Vagina (tissue), 2 donors: ENCODE results near the gene DEK. TPM values are rescaled to one million over a fixed set of nuclear protein-coding genes. Genes with fewer than 3 reads are reported as not detected.
A peak's percentile ranks its signal among the peaks of the same experiment; 100 is the strongest.

Experiments used
- DNase-seq, 2 donors: peaks; one replicate each; pipeline ENCODE4 v3.0.0-alpha.2; 2017; ENCODE audit errors: extremely low spot score in 2 of 2
- H3K27ac ChIP-seq: fragments of 200-600 bp; sonication (generic); one replicate; pipeline ENCODE4 v1.5.1; 2019
- H3K27me3 ChIP-seq: fragments of 200-600 bp; sonication (generic); one replicate; pipeline ENCODE4 v1.5.1; 2019
- H3K36me3 ChIP-seq, 2 donors: fragments of 200-600 bp; sonication (generic); one replicate each; pipeline ENCODE4 v1.5.1; 2017 to 2019
- H3K4me1 ChIP-seq: fragments of 200-600 bp; sonication (generic); one replicate; pipeline ENCODE4 v1.5.1; 2019
- H3K4me3 ChIP-seq, 2 donors: fragments of 200-600 bp; sonication (generic); 1 replicate in 1 of 2; 2 replicates in 1 of 2; pipeline ENCODE4 v1.5.1; 2016 to 2019
- H3K9me3 ChIP-seq: fragments of 200-600 bp; sonication (generic); one replicate; pipeline ENCODE4 v1.5.1; 2019
- CTCF ChIP-seq, 3 experiments: fragments of 450-650 bp in 2 of 3; fragments of 200-600 bp in 1 of 3; sonication (generic) in 1 of 3; IDR thresholded peaks; one replicate each; pipeline ENCODE4 v1.5.1; 2017 to 2019; ENCODE audit warnings: antibody characterized with exemption in 3 of 3, mild to moderate bottlenecking in 2 of 3, moderate library complexity in 2 of 3
- POLR2A ChIP-seq, 2 donors: fragments of 450-650 bp; IDR thresholded peaks; one replicate each; pipeline ENCODE4 v1.6.1; 2017; ENCODE audit warnings: antibody characterized with exemption in 2 of 2, mild to moderate bottlenecking in 2 of 2, moderate library complexity in 2 of 2
- POLR2AphosphoS5 ChIP-seq, 2 donors: sonication (generic); formaldehyde crosslinking; IDR thresholded peaks; one replicate each; pipeline ENCODE4 v1.9.0; 2017; ENCODE audit warnings: antibody characterized with exemption in 2 of 2, mild to moderate bottlenecking in 2 of 2, low read depth in 1 of 2; ENCODE audit not compliant: insufficient read depth in 1 of 2
- intact Hi-C: fragments of 100-400 bp; cut with DNase I; formaldehyde crosslinking; loops from one replicate; pipeline ENCODE4 v1.15.1; 2023
- total RNA-seq: library from RNA; depleted of rRNA; stranded (reverse); fragments of >200 nt; gene quantifications from one replicate; pipeline ENCODE4 v1.2.3, GENCODE V29; 2016

The DEK gene
- total RNA-seq, 1 donor from 2014 or later, result 121 TPM

GRCh38 chr6:18306977-18307376, 42.6 kb upstream of the DEK start:
- TF ChIP-seq CTCF (IDR thresholded peaks at IDR 0.05) (no peak), POLR2A (IDR thresholded peaks at IDR 0.05) (no peak), POLR2AphosphoS5 (IDR thresholded peaks at IDR 0.05; ENCODE audit: insufficient read depth in 1 of 2, low read depth in 1 of 2) (no peak)
- Histone ChIP-seq H3K4me3 (no peak overlapping the region), H3K9me3 (no peaks in the 10 kb centered on the region), H3K4me1 (no peaks in the 10 kb centered on the region), H3K27ac (no peak overlapping the region), H3K36me3 (no peaks in the 10 kb centered on the region), H3K27me3 (no peaks in the 10 kb centered on the region)
- intact Hi-C loops, result no loop called here
- DNase-seq, result no peak

GRCh38 chr6:18302561-18303439, 38.5 kb upstream of the DEK start:
- Histone ChIP-seq H3K27ac (no peak overlapping the region), H3K4me3 (no peak overlapping the region), H3K9me3 (no peaks in the 10 kb centered on the region), H3K36me3 (no peaks in the 10 kb centered on the region), H3K4me1 (no peaks in the 10 kb centered on the region), H3K27me3 (no peaks in the 10 kb centered on the region)
- intact Hi-C loops, result no loop called here
- TF ChIP-seq POLR2A (IDR thresholded peaks at IDR 0.05) (no peak), POLR2AphosphoS5 (IDR thresholded peaks at IDR 0.05; ENCODE audit: insufficient read depth in 1 of 2, low read depth in 1 of 2) (no peak), CTCF (IDR thresholded peaks at IDR 0.05) (no peak)
- no peak for DNase-seq

GRCh38 chr6:18293076-18293904, 29.0 kb upstream of the DEK start:
- H3K9me3 ChIP-seq, result no peaks in the 10 kb centered on the region
- intact Hi-C loops, result no loop called here

GRCh38 chr6:18289283-18289682, 25.0 kb upstream of the DEK start:
- no peaks in the 10 kb centered on the region for H3K9me3 ChIP-seq
- H3K27ac ChIP-seq, result no peak overlapping the region
- no peak for TF ChIP-seq POLR2AphosphoS5 (IDR thresholded peaks at IDR 0.05; ENCODE audit: insufficient read depth in 1 of 2, low read depth in 1 of 2)
- no peak for TF ChIP-seq POLR2A (IDR thresholded peaks at IDR 0.05)
- no peak for TF ChIP-seq CTCF (IDR thresholded peaks at IDR 0.05)
- no peaks in the 10 kb centered on the region for H3K27me3 ChIP-seq
- DNase-seq, result no peak
- H3K36me3 ChIP-seq, result no peaks in the 10 kb centered on the region
- H3K4me1 ChIP-seq, result no peaks in the 10 kb centered on the region
- H3K4me3 ChIP-seq, result no peak overlapping the region
- intact Hi-C loops, result no loop called here

More at GRCh38 chr6:18293076-18293904, 29.0 kb upstream of the DEK start:
- Histone ChIP-seq H3K27me3 (no peaks in the 10 kb centered on the region), H3K4me1 (no peaks in the 10 kb centered on the region), H3K36me3 (no peaks in the 10 kb centered on the region), H3K4me3 (no peak overlapping the region), H3K27ac (no peak overlapping the region)
- DNase-seq, result no peak
- TF ChIP-seq POLR2AphosphoS5 (IDR thresholded peaks at IDR 0.05; ENCODE audit: insufficient read depth in 1 of 2, low read depth in 1 of 2), result peak in 1 of 2 donors; percentile 49
- no peak for TF ChIP-seq CTCF (IDR thresholded peaks at IDR 0.05)
- no peak for TF ChIP-seq POLR2A (IDR thresholded peaks at IDR 0.05)
